Stimulated activated naive CD8-positive, alpha-beta T cell treated with anti-CD3 and anti-CD28 coated beads, Interleukin-15, Interleukin-2, amounts not matched to agents 100 ng/mL and 50 ng/mL, for 24 hours (primary cell): Measurements from ENCODE around the gene GAS2L2.
"Not testable (repeated sequence)": the region's sequence is repeated elsewhere in the genome, so short reads cannot be mapped to it uniquely, and the experiment has no call there.

Experiments
- H3K27ac Mint-ChIP-seq: one replicate; pipeline ENCODE4 v1.8.0; 2021; ENCODE audit warnings: mild to moderate bottlenecking, mixed read lengths
- H3K27me3 Mint-ChIP-seq: one replicate; pipeline ENCODE4 v1.8.0; 2021; ENCODE audit warnings: mixed read lengths
- H3K36me3 Mint-ChIP-seq: one replicate; pipeline ENCODE4 v1.8.0; 2021; ENCODE audit warnings: low read depth, mixed read lengths
- H3K4me1 Mint-ChIP-seq: one replicate; pipeline ENCODE4 v1.8.0; 2021; ENCODE audit warnings: low read depth, mixed read lengths
- H3K4me3 Mint-ChIP-seq: one replicate; pipeline ENCODE4 v1.8.0; 2021; ENCODE audit warnings: mild to moderate bottlenecking, mixed read lengths
- H3K9me3 Mint-ChIP-seq: one replicate; pipeline ENCODE4 v1.8.0; 2021; ENCODE audit warnings: mixed read lengths

Gene GAS2L2

DNA sequence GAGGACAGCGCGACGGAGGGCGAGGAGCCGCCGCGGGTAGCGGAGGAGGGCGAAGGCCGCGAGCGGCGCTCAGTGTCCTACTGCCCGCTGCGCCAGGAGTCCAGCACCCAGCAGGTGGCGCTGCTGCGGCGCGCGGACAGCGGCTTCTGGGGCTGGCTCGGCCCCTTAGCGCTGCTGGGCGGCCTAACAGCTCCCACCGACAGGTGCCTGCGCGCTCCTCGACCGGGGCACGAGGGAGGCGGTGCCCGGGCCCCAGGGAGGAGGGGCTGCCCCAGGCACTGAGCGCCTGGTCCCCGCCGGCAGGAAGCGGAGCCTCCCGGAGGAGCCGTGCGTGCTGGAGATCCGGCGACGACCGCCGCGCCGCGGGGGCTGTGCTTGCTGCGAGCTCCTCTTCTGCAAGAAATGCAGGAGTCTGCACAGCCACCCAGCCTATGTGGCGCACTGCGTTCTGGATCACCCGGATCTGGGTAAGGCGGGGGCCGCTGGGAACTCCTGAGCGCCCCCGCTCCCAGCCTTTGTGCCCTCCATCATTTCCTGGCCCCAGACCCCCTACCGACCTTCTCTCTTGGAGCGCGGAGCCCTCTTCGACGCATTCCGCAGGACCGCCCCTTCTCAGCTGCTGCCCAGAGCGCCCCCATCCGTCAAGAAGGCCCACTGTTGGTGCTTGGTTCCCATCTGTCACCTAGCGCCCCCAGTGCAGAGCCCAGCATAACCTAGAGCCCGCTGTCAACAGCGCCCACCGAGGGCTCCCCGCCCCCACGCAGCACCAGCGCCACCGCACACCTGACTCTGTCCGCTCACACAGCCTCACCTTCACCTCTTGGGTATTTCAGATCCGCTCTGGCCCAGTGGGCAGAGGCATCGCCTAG is 11.3 kb upstream of the GAS2L2 start:
- H3K27me3 Mint-ChIP-seq: no peaks in the 10 kb centered on the region
- peak overlapping the region; percentile 89 for H3K4me3 Mint-ChIP-seq
- H3K4me1 Mint-ChIP-seq: peaks cover 8% of the 10 kb centered on the region
- peak overlapping the region; percentile 36 for H3K27ac Mint-ChIP-seq
- H3K9me3 Mint-ChIP-seq: no peaks in the 10 kb centered on the region
- no peaks in the 10 kb centered on the region for H3K36me3 Mint-ChIP-seq

DNA sequence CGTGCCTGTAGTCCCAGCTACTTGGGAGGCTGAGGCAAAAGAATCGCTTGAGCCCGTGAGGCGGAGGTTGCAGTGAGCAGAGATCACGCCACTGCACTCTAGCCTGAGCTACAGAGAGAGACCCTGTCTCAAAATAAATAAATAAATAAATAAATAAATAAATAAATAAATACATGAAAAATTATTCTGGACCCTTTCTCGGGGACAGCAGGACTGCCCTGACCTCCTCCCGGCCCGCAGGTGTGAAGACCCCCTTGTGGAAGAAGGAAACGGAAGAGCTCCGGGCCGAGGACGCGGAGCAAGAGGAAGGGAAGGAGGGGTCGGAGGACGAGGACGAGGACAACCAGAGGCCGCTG is 10.7 kb upstream of the GAS2L2 start:
- Mint-ChIP-seq H3K9me3 (no peaks in the 10 kb centered on the region), H3K4me3 (peak overlapping the region; percentile 60), H3K36me3 (no peaks in the 10 kb centered on the region), H3K27ac (no peak overlapping the region), H3K27me3 (no peaks in the 10 kb centered on the region), H3K4me1 (peaks cover 8% of the 10 kb centered on the region)

- H3K4me3 Mint-ChIP-seq: no peak overlapping the region
- H3K27ac Mint-ChIP-seq: no peak overlapping the region
These were observed 8.6 kb upstream of the GAS2L2 start for GRCh38 chr17:35761601-35762000.

GRCh38 chr17:35760587-35760986 is 7.5 kb upstream of the GAS2L2 start, which contains the start of gene C17orf50:
Gene C17orf50, plus strand, starts transcription at chr17:35760887. Its CDS starts 55 bp downstream, at chr17:35760942.
- H3K9me3 Mint-ChIP-seq: no peaks in the 10 kb centered on the region
- H3K27me3 Mint-ChIP-seq: no peaks in the 10 kb centered on the region
- H3K4me1 Mint-ChIP-seq: peaks cover 8% of the 10 kb centered on the region
- H3K4me3 Mint-ChIP-seq: no peak within 1 kb of the TSS
- H3K36me3 Mint-ChIP-seq: no peaks in the 10 kb centered on the region
- no peak within 1 kb of the TSS for H3K27ac Mint-ChIP-seq

More at GRCh38 chr17:35761601-35762000, 8.6 kb upstream of the GAS2L2 start:
- Mint-ChIP-seq H3K27me3 (no peaks in the 10 kb centered on the region), H3K4me1 (peaks cover 8% of the 10 kb centered on the region), H3K36me3 (no peaks in the 10 kb centered on the region), H3K9me3 (no peaks in the 10 kb centered on the region)

DNA sequence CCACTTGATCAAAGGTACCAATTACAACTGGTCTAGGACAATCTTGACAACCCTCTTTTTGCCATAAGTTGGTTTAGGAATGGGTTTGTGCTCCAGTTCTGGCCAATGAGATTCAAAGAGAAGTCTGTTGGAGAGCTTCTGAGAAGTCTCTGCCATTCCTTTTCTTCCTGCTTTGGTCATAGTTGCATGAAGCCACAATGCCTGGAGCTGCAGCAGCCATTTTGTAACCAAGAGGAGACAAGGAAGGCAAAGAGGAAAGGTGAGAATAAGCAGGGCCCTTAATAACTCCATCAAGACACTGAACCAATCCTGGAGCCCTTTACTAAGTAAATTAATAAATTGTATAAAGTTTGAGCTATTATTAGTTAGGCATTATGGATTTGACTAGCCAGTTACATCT is 4.2 kb upstream of the GAS2L2 start:
- no peaks in the 10 kb centered on the region for H3K9me3 Mint-ChIP-seq
- H3K4me1 Mint-ChIP-seq: no peaks in the 10 kb centered on the region
- no peak overlapping the region for H3K27ac Mint-ChIP-seq
- H3K4me3 Mint-ChIP-seq: no peak overlapping the region
- peaks cover 7% of the 10 kb centered on the region for H3K27me3 Mint-ChIP-seq
- no peaks in the 10 kb centered on the region for H3K36me3 Mint-ChIP-seq

- Mint-ChIP-seq H3K36me3 (no peaks in the 10 kb centered on the region), H3K27me3 (peaks cover 40% of the 10 kb centered on the region), H3K27ac (no peak overlapping the region), H3K4me3 (no peak overlapping the region), H3K9me3 (no peaks in the 10 kb centered on the region), H3K4me1 (peaks cover 29% of the 10 kb centered on the region)
These were observed 568 bp downstream of the GAS2L2 start for GRCh38 chr17:35752471-35752870.

DNA sequence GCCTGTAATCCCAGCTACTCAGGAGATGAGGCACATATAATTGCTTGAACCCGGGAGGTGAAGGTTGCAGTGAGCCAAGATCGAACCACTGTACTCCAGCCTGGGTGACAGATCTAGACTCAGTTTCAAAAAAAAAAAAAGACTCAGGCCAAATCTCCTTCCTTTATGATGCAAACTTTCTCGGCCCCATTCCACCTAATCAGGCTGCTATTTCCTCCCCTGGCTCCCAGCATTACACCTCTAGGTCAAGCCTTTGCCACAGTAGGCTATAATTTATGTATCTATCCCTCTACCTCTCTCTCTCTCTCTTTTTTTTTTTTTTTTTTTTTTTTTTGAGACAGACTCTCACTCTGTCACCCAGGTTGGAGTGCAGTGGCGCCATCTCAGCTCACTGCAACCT is 1.5 kb downstream of the GAS2L2 start:
- Mint-ChIP-seq H3K4me1 (peaks cover 29% of the 10 kb centered on the region), H3K27me3 (peaks cover 40% of the 10 kb centered on the region)
- H3K27ac Mint-ChIP-seq, H3K9me3 Mint-ChIP-seq, H3K36me3 Mint-ChIP-seq, H3K4me3 Mint-ChIP-seq: not testable (repeated sequence)

DNA sequence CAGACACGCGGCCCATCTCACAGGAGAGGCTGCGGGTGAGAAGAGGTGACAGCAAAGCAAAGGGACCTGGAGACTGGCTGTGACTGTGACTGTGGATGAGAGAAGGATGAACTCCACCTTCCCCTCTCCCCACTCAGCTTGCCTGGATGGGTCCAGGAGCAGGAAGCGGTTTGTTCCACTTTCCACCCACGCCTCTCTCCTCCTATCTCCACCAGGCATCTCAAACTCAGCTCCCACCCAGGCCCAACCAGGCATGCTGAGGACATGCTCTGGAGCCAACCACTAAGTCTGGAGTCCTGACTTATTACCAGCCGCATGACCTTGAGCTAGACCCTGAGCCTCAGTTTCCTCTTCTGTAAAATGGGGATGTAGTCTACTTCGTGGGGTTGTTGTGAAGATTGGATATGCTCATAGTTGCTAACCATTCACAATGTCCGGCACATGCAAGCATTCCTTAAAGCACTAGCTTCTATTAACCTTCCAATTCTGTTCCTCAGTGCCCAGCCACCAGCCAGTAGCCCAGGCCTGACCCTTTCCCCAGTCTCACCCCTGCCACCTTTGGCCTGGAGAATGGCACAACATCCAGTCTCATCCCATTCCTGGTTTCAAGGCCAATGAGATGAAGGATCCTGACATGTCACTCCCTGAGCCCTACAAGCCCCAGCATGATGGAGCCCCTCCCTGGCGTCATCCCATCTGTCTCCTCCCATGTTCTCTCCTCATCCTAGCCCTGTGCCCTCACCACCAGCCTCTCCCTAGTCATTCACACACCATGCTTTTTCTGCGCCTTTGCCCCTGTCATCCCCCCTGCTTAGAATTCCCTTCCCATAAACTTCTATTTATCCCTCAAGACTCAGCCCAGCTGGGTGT is 2.3 kb downstream of the GAS2L2 start:
- Mint-ChIP-seq H3K27ac (no peak overlapping the region), H3K4me1 (peaks cover 29% of the 10 kb centered on the region), H3K4me3 (peak overlapping the region; percentile 60), H3K27me3 (peaks cover 40% of the 10 kb centered on the region), H3K36me3 (no peaks in the 10 kb centered on the region), H3K9me3 (no peaks in the 10 kb centered on the region)

DNA sequence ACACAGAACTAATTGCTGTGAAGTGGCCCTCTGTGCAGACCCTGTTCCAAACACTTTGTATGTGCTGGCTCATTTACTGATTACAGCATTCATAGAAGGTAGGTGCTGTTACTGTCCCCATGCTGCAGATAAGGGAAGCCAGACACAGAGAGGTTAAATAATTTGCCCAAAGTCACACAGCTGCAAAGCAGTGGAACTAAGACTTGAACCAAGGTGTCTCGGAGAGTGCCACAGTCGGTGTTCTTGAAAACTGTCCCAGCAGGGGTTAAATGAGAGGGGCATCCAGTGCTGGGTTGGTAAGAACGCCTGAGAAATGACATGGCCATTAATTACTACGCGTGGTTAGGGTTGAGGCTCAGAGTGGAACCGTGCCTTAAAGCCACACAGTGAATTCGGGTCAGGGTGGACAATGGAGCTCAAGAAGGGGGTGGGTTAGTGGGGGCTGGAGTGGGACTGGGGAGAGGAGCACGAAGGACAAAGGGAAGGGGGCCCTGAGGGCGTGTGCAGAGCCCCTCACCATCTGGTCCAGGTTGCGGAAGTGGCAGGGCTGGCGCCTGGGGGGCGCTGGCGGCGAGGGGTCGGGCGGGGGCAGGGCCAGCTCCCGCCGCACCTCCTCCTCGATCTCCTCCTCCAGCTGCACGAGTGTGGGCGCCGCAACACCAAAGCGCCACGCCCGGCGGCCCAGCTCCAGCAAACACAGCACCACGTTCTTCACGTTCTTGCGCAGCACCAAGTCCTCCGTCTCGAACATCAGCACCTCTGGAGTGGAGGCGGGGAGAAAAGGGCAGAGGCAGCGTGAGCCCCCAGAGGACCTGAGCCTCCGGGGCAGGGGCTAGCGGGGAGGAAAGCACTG is 3.3 kb downstream of the GAS2L2 start:
- H3K27me3 Mint-ChIP-seq: peaks cover 40% of the 10 kb centered on the region

DNA sequence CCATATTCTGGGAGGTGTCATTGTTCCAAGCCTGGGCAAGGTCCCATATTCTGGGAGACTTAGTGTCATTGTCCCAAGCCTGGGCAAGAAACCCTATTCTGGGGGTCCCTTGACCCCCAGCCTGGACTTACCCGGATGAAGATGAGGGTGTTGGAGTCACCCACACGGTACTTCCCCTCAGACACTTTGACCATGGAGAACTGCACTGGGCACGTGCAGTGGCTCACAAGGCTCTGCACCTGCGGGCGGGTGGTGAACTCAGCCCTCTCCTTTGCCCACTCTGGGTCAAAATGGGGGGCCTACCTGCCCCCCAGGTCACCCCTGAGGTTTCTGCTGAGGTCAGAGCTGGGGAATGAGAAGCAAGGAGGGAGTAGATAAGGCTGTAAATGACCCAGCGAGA is 4.1 kb downstream of the GAS2L2 start:
- H3K27me3 Mint-ChIP-seq: peaks cover 46% of the 10 kb centered on the region
- no peaks in the 10 kb centered on the region for H3K36me3 Mint-ChIP-seq
- H3K27ac Mint-ChIP-seq: no peak overlapping the region
- peaks cover 29% of the 10 kb centered on the region for H3K4me1 Mint-ChIP-seq
- no peak overlapping the region for H3K4me3 Mint-ChIP-seq
- H3K9me3 Mint-ChIP-seq: no peaks in the 10 kb centered on the region

More for the DNA sequence above, 3.3 kb downstream of the GAS2L2 start:
- Mint-ChIP-seq H3K4me3 (peak overlapping the region; percentile 60), H3K9me3 (no peaks in the 10 kb centered on the region), H3K4me1 (peaks cover 29% of the 10 kb centered on the region), H3K27ac (no peak overlapping the region), H3K36me3 (no peaks in the 10 kb centered on the region)

DNA sequence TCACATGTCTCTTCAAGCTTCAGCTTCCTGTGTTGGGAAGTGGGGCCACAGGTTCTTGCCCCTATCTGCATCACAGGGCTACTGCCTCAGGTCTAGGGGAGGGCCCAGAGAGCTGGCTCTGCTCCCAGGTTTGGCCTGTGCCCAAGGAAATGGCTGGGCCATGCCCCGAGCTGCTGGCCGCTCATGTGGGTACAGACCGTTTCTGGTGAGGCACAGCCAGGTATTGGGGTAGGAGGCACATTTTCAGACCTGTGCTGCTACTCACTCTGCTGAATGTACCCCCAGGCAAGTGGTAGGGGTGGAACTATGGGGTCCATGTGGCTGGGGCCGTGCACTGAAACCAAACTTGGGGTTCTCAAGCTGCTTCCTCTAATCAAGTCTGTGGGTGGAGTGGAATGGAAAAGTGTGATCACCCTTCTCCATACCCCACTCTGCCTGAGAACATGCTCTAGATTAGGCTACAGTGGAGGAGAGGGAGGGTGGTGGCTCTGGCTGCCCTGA is 4.6 kb downstream of the GAS2L2 start:
- no peaks in the 10 kb centered on the region for H3K36me3 Mint-ChIP-seq
- H3K4me1 Mint-ChIP-seq: peaks cover 29% of the 10 kb centered on the region
- peak overlapping the region; percentile 80 for H3K27ac Mint-ChIP-seq
- H3K4me3 Mint-ChIP-seq: peak overlapping the region; percentile 30
- no peaks in the 10 kb centered on the region for H3K9me3 Mint-ChIP-seq
- H3K27me3 Mint-ChIP-seq: peaks cover 51% of the 10 kb centered on the region

DNA sequence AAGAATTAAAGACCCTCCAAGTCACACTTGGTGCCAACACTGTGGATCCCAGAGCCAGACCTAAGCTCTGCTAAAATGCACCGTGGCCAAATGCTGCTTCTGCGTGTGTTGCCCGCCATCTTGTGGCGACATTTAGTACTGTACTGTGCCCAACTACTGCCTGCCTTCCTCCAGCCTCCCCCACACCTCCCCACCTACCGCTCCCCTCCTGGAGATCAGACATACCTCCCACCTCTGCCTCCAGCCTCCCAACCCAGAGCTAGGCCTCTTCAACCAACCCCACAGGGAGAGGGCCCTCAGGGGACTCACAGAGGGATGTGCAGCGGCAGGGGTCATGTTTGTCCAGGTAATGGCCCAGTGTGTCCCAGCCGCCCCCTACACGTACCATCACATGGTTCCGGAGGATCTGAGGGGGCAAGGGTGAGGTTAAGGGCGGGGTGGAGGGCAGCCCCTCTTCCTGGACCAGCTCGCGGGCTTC is 5.5 kb downstream of the GAS2L2 start:
- Mint-ChIP-seq H3K27ac (no peak overlapping the region), H3K27me3 (peaks cover 47% of the 10 kb centered on the region)

GRCh38 chr17:35745749-35746320 is 7.2 kb downstream of the GAS2L2 start:
- H3K4me3 Mint-ChIP-seq: no peak overlapping the region
- H3K4me1 Mint-ChIP-seq: peaks cover 33% of the 10 kb centered on the region
- H3K27me3 Mint-ChIP-seq: peaks cover 50% of the 10 kb centered on the region
- no peaks in the 10 kb centered on the region for H3K36me3 Mint-ChIP-seq
- H3K9me3 Mint-ChIP-seq: no peaks in the 10 kb centered on the region
- H3K27ac Mint-ChIP-seq: no peak overlapping the region

More for the DNA sequence above, 5.5 kb downstream of the GAS2L2 start:
- H3K36me3 Mint-ChIP-seq: no peaks in the 10 kb centered on the region
- no peaks in the 10 kb centered on the region for H3K9me3 Mint-ChIP-seq
- H3K4me1 Mint-ChIP-seq: peaks cover 29% of the 10 kb centered on the region
- no peak overlapping the region for H3K4me3 Mint-ChIP-seq

DNA sequence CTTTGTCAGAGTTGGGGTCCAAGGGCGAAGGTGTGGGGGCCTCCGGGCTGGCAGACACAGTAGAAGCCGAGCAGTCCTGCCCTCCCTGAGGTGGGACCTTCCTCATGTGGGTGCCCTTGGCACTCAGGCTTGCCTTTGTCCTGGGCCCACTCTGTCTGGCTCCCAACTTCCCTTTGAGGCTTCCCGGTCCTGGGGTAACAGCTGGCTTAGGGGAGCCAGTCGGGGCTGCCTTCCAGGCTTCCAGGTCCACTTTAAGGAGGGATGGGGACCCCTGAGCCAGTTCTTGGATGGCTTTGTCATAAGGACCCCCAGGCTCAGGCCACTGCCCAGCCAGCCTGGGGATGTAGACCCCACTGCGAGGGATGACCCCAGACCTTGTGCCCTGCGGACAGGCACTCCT is 7.8 kb downstream of the GAS2L2 start:
- H3K27me3 Mint-ChIP-seq: peaks cover 48% of the 10 kb centered on the region

More for the DNA sequence above, 7.8 kb downstream of the GAS2L2 start:
- no peaks in the 10 kb centered on the region for H3K9me3 Mint-ChIP-seq
- no peaks in the 10 kb centered on the region for H3K36me3 Mint-ChIP-seq
- H3K4me1 Mint-ChIP-seq: peaks cover 29% of the 10 kb centered on the region
- no peak overlapping the region for H3K27ac Mint-ChIP-seq
- H3K4me3 Mint-ChIP-seq: no peak overlapping the region
